DOHH2 (cell line): Measurements from ENCODE around the gene SUPT5H.

ENCODE experiments used
- H3F3A ChIP-seq: fragments of 200-600 bp; sonication (generic), shearing (Covaris generic); 2 replicates; pipeline ENCODE4 v1.6.0; 2016; ENCODE audit warnings: antibody characterized with exemption, mild to moderate bottlenecking; ENCODE audit not compliant: control insufficient read depth, insufficient read depth
- H3K27ac ChIP-seq: fragments of 200-600 bp; sonication (generic); 2 replicates; pipeline ENCODE4 v1.5.1; 2014; ENCODE audit warnings: low read depth, mild to moderate bottlenecking, low read length, moderate library complexity
- H3K27me3 ChIP-seq: fragments of 200-600 bp; sonication (generic); 2 replicates; pipeline ENCODE4 v1.6.1; 2014; ENCODE audit warnings: mild to moderate bottlenecking, low read length, mixed read lengths; ENCODE audit not compliant: control insufficient read depth
- H3K36me3 ChIP-seq: fragments of 200-600 bp; sonication (generic); 2 replicates; pipeline ENCODE4 v1.6.1; 2014; ENCODE audit warnings: mild to moderate bottlenecking, low read length, moderate library complexity, mixed read lengths; ENCODE audit not compliant: control insufficient read depth
- H3K4me1 ChIP-seq: fragments of 200-600 bp; sonication (generic); 2 replicates; pipeline ENCODE4 v1.6.1; 2014; ENCODE audit warnings: mild to moderate bottlenecking, low read length, mixed read lengths; ENCODE audit not compliant: control insufficient read depth
- H3K4me2 ChIP-seq: fragments of 200-600 bp; sonication (generic); 2 replicates; pipeline ENCODE4 v1.6.0; 2014; ENCODE audit warnings: mild to moderate bottlenecking, low read length, moderate library complexity
- H3K4me3 ChIP-seq: fragments of 200-600 bp; sonication (generic); 2 replicates; pipeline ENCODE4 v1.5.1; 2014; ENCODE audit warnings: mild to moderate bottlenecking, low read length, mixed read lengths
- H3K79me2 ChIP-seq: fragments of 200-600 bp; sonication (generic); 2 replicates; pipeline ENCODE4 v1.6.1; 2014; ENCODE audit warnings: mild to moderate bottlenecking, low read length, mixed read lengths; ENCODE audit not compliant: control insufficient read depth
- H3K9me2 ChIP-seq: fragments of 200-600 bp; sonication (generic); replicated peaks from 2 replicates; pipeline ENCODE4 v1.6.1; 2014; ENCODE audit warnings: mild to moderate bottlenecking, low read length, mixed read lengths; ENCODE audit not compliant: control insufficient read depth
- H3K9me3 ChIP-seq: fragments of 200-600 bp; sonication (generic); 2 replicates; pipeline ENCODE4 v1.6.1; 2014; ENCODE audit warnings: antibody characterized with exemption, low read length, mixed read lengths; ENCODE audit not compliant: control insufficient read depth, insufficient read depth
- H4K20me1 ChIP-seq: fragments of 200-600 bp; sonication (generic); 2 replicates; pipeline ENCODE4 v1.6.0; 2014; ENCODE audit warnings: low read depth, mild to moderate bottlenecking, antibody characterized with exemption, low read length, moderate library complexity; ENCODE audit not compliant: control insufficient read depth, insufficient read depth
- EZH2phosphoT487 ChIP-seq: fragments of 200-600 bp; sonication (generic); IDR thresholded peaks from 2 replicates; pipeline ENCODE4 v1.6.1; 2017; ENCODE audit warnings: borderline replicate concordance, mild to moderate bottlenecking, antibody characterized with exemption, low read length, moderate library complexity, mixed read lengths
- TF ChIP-seq, protein P1 (sequence below): fragments of 200-600 bp; sonication (generic); IDR thresholded peaks from one replicate; pipeline ENCODE4 v1.5.1; 2014; ENCODE audit warnings: antibody characterized with exemption, mild to moderate bottlenecking, low read depth, low read length; ENCODE audit not compliant: poor library complexity, severe bottlenecking

The SUPT5H gene

DNA sequence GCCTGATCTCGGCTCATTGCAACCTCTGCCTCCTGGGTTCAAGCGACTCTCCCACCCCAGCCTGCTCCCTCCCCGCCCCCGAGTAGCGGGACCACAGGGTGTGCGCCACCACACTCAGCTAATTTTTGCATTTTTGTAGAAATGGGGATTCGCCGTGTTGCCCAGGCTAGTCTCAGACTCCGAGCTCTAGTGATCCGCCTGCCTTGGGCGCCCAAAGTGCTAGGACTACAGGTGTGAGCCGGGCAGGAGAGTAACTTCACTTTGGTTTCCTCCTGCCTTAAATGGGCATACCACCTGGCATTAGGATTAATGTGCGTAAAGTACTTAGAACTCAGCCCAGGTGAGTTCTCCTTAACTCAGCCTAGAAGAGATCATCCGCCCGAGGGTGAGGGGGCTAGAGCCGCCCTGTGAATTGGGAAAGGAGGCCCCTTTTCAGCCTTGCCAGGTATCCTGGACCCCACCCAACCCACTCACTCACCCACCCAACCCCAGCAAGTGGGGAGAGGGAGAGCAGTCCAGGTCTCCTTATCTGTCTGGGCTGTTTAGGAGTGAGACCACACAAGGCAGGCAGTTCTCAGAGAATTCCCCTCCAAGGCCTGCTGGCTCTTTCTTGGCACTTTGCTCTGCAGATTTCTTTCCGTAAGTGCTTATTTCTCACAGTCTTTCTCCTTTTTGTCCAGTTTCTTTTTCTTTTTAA, 40.0 kb upstream of the SUPT5H start:
- Histone ChIP-seq H3K79me2 (peaks cover 45% of the 10 kb centered on the region), H3K36me3 (peaks cover 24% of the 10 kb centered on the region), H3K4me1 (peaks cover 72% of the 10 kb centered on the region), H3F3A (peaks cover 43% of the 10 kb centered on the region), H4K20me1 (peaks cover 7% of the 10 kb centered on the region), H3K9me3 (no peaks in the 10 kb centered on the region), H3K4me2 (peak overlapping the region; percentile 97), H3K27me3 (no peaks in the 10 kb centered on the region), H3K4me3 (peak overlapping the region; percentile 99), H3K27ac (peak overlapping the region; percentile 97), H3K9me2 (no peaks in the 10 kb centered on the region)
- TF ChIP-seq, protein P1, sequence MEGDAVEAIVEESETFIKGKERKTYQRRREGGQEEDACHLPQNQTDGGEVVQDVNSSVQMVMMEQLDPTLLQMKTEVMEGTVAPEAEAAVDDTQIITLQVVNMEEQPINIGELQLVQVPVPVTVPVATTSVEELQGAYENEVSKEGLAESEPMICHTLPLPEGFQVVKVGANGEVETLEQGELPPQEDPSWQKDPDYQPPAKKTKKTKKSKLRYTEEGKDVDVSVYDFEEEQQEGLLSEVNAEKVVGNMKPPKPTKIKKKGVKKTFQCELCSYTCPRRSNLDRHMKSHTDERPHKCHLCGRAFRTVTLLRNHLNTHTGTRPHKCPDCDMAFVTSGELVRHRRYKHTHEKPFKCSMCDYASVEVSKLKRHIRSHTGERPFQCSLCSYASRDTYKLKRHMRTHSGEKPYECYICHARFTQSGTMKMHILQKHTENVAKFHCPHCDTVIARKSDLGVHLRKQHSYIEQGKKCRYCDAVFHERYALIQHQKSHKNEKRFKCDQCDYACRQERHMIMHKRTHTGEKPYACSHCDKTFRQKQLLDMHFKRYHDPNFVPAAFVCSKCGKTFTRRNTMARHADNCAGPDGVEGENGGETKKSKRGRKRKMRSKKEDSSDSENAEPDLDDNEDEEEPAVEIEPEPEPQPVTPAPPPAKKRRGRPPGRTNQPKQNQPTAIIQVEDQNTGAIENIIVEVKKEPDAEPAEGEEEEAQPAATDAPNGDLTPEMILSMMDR: no peak
- no peak for TF ChIP-seq EZH2phosphoT487

DNA sequence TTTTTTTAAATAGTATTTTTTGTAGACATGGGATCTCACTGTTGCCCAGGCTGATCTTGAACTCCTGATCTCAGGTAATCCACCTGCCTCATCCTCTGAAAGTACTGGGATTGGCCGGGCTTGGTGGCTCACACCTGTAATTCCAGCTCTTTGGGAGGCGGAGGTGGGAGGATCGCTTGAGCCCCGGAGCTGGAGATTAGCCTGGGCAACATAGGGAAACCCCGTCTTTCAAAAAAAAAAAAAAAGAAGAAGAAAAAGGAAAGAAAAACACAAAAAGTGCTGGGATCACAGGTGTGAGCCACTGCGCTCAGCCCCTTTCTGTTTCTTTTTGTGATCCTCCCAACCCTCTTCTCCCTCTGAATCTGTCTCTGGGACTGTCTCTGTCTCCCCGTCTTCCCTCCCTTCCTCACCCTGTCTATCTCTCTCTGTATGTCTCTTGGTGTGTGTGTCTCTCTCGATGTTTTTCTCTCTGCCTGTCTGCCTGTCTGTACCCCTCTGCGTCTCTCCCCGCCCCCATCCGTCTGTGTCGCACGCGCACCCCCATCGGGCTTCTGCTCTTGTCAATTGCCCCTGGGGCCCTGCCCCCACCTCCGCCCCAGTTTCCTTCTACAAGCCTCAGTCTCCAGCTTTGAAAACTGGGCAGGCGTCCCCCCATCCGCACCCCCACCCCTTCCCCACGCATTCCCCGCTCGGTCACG, 39.3 kb upstream of the SUPT5H start:
- Histone ChIP-seq H3K36me3 (peaks cover 31% of the 10 kb centered on the region), H3K4me2 (peak overlapping the region; percentile 97), H3F3A (peaks cover 49% of the 10 kb centered on the region), H3K27ac (peak overlapping the region; percentile 97), H3K9me2 (no peaks in the 10 kb centered on the region), H4K20me1 (peaks cover 7% of the 10 kb centered on the region), H3K27me3 (no peaks in the 10 kb centered on the region), H3K4me3 (peak overlapping the region; percentile 99), H3K79me2 (peaks cover 52% of the 10 kb centered on the region), H3K4me1 (peaks cover 72% of the 10 kb centered on the region), H3K9me3 (no peaks in the 10 kb centered on the region)
- no peak for TF ChIP-seq EZH2phosphoT487
- TF ChIP-seq, protein P1: no peak

DNA sequence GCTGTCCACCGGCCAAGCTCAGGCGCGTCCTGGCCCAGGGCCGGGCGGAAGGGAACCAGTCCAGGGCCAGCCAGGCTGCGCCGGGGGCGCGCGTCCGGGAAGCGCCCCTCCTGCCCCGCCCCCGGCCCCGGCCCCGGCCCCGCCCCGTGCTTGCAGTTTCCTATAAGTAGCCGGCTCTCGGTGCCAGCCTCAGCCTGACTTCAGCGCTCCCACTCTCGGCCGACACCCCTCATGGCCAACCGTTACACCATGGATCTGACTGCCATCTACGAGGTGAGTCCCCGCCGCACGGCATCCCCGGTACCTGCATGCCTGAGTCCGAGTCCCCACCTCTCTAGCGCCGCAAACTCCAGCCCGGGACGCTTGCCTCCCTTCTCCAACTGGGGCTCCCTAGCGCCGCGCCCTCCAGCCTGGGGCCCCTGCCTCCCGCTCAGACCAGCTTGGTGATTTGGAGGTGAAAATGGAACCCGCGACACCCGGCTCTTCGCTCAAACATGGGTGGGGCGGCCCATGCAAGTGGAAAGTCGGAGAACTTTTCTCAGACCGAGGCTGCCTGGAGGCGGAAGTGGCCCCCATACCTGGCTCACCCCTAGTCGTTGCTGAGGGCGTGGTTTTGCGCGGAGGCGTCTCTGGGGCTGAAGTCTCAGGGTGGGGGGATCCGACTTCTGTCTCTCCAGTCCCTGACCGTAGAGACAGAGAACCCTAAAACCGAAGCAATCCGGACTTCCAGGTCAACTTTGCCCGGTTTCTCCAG, 38.5 kb upstream of the SUPT5H start, which contains the start of gene ZFP36:
TSS of gene ZFP36 (plus strand) at position 192 of the 754 bp plus-strand sequence. CDS start at position 250, 58 bp downstream.
- Histone ChIP-seq H3K79me2 (peaks cover 53% of the 10 kb centered on the region), H3K4me1 (peaks cover 72% of the 10 kb centered on the region), H3K9me3 (no peaks in the 10 kb centered on the region), H4K20me1 (peaks cover 7% of the 10 kb centered on the region), H3K4me2 (peak within 1 kb of the TSS; percentile 97), H3F3A (peaks cover 53% of the 10 kb centered on the region), H3K27me3 (no peaks in the 10 kb centered on the region), H3K9me2 (no peaks in the 10 kb centered on the region), H3K27ac (peak within 1 kb of the TSS; percentile 97), H3K4me3 (peak within 1 kb of the TSS; percentile 99), H3K36me3 (peaks cover 36% of the 10 kb centered on the region)
- no peak for TF ChIP-seq EZH2phosphoT487
- TF ChIP-seq, protein P1: peak; percentile 18
